C4-2B (cell line): ENCODE results near the gene WDR82.

ENCODE experiments used
- ZFX ChIP-seq: fragments of 450-650 bp; IDR thresholded peaks from 2 replicates; pipeline ENCODE4 v1.6.1; 2017
- TF ChIP-seq, protein P1 (sequence below): fragments of 450-650 bp; conservative IDR thresholded peaks from 2 replicates; pipeline ENCODE4 v1.5.1; 2017; ENCODE audit warnings: mild to moderate bottlenecking

DNA sequence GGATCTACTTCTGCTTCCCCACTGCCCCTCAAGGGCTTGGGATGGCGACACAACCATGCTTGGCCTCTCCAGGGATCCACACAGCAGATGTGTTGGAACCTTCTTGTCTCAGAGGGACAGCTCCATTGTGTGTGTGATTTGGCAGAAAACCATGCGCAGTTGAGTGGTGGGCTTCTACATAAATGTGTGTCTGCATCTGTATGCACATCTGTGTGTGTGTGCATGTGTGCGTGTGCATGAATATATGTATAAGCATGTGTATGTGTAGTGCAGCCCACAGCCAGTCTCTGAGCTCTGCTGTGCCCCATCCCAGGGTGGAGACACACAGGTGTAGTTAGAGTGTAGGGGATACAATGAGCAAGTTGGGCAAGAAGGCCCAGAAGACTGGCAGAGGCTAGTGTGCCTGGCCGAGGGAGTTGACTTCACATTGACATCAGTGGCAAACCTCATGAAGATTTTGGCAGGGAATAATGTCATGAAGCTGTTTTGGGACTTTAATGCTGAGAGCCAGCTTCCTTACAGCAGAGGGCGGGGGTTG, 17.3 kb upstream of the WDR82 start:
- TF ChIP-seq, protein P1, sequence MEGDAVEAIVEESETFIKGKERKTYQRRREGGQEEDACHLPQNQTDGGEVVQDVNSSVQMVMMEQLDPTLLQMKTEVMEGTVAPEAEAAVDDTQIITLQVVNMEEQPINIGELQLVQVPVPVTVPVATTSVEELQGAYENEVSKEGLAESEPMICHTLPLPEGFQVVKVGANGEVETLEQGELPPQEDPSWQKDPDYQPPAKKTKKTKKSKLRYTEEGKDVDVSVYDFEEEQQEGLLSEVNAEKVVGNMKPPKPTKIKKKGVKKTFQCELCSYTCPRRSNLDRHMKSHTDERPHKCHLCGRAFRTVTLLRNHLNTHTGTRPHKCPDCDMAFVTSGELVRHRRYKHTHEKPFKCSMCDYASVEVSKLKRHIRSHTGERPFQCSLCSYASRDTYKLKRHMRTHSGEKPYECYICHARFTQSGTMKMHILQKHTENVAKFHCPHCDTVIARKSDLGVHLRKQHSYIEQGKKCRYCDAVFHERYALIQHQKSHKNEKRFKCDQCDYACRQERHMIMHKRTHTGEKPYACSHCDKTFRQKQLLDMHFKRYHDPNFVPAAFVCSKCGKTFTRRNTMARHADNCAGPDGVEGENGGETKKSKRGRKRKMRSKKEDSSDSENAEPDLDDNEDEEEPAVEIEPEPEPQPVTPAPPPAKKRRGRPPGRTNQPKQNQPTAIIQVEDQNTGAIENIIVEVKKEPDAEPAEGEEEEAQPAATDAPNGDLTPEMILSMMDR: no peak
- TF ChIP-seq ZFX: no peak
